ENCODE results near the gene DIP2A.
"Not testable (repeated sequence)": the region's sequence is repeated elsewhere in the genome, so short reads cannot be mapped to it uniquely, and the experiment has no call there.

The DIP2A gene

DNA sequence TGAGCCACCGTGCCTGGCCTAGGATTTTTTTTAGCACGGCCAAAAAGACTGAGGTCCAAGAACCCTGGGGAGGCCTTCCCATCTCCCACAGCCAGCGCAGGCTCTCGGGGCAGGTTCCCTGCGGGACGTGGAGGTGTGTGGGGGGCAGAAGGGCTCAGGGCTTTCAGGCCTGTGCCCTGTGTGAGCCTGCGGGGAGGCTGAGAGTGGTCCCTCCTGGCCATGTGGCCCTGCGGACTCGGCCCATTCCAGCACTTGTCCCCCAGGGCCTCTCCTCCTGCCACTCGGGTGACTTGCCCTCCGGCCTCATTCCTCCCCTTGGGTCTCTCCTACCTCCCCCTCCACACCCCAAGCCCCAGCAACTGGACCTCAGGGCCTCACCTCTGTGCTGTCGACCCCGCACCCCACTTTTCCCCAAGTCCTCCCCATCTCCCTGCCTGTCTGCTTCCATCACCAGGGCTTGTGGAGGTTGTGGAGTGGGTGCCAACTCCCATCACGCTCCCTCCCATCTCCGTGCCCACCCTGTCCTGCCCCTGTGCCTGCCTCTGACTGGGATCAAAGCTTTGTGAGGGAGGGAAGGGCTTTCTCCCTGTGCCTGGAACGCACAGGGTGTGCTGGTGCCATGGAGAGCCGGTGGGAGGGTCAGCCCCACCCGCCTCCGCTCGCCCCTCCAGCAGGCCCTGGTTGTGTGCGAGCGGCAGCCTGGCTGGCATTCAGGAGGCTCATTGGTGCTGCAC lies 32.2 kb upstream of the DIP2A start:
- no peak overlapping the region for H3K4me3 ChIP-seq (ENCODE audit: extremely low read depth, insufficient read depth, low read length, poor library complexity, severe bottlenecking)
- H3K9me3 ChIP-seq (ENCODE audit: control insufficient read depth, low read length): no peaks in the 10 kb centered on the region
- H3K36me3 ChIP-seq (ENCODE audit: control insufficient read depth, insufficient read depth, low read length): peaks cover 61% of the 10 kb centered on the region
- 94 to 98% methylated on average over 8 to 12 of the region's 22 CpGs for WGBS, 2 experiments (ENCODE audit: insufficient coverage in 2 of 2)
- H3K27ac ChIP-seq (ENCODE audit: low read depth, low read length, severe bottlenecking): no peak overlapping the region
- no peaks in the 10 kb centered on the region for H3K4me1 ChIP-seq (ENCODE audit: control insufficient read depth, insufficient read depth, low read length, poor library complexity, severe bottlenecking)

DNA sequence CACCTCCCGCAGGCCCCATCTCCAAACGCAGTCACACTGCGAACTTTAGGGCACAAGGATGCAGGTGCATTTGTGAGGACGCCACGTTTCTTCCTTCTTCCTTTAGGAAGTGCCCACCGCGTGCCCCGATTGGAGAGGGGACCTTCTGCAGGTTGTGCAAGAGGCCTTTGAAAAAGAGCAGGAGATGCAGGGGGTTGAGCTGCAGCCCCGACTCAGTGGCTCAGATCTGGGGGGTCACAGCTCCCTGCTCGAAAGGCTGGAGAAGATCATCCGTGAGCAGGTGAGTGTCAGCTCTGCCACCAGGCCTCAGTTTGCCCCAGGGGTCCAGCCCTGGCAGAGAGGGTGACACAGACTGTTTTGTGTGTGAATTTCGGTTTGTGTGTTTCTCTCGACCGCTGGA lies 31.2 kb upstream of the DIP2A start:
- no peak overlapping the region for H3K4me3 ChIP-seq (ENCODE audit: extremely low read depth, insufficient read depth, low read length, poor library complexity, severe bottlenecking)
- H3K36me3 ChIP-seq (ENCODE audit: control insufficient read depth, insufficient read depth, low read length): peaks cover 61% of the 10 kb centered on the region
- no peaks in the 10 kb centered on the region for H3K9me3 ChIP-seq (ENCODE audit: control insufficient read depth, low read length)
- H3K4me1 ChIP-seq (ENCODE audit: control insufficient read depth, insufficient read depth, low read length, poor library complexity, severe bottlenecking): no peaks in the 10 kb centered on the region
- no peak overlapping the region for H3K27ac ChIP-seq (ENCODE audit: low read depth, low read length, severe bottlenecking)
- 92 to 96% methylated on average over 11 to 12 of the region's 14 CpGs for WGBS, 2 experiments (ENCODE audit: insufficient coverage in 2 of 2)

DNA sequence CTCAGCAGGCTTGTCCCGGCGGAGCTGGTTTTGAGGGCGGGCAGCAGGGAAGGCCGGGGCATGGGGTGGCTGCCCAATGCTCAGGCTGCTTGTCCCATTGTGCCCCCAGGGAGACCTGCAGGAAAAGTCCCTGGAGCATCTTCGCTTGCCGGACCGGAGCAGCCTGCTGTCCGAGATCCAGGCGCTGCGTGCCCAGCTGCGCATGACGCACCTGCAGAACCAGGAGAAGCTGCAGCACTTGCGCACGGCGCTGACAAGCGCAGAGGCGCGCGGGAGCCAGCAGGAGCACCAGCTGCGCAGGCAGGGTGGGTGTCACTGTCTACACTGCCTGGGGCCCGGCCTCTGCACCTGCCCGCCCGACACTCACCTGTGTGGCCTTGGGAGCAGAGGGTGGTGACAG lies 30.4 kb upstream of the DIP2A start:
- H3K4me3 ChIP-seq (ENCODE audit: extremely low read depth, insufficient read depth, low read length, poor library complexity, severe bottlenecking): no peak overlapping the region
- no peaks in the 10 kb centered on the region for H3K4me1 ChIP-seq (ENCODE audit: control insufficient read depth, insufficient read depth, low read length, poor library complexity, severe bottlenecking)
- WGBS, 2 experiments (ENCODE audit: insufficient coverage in 2 of 2): 93 to 97% methylated on average over 20 to 22 of the region's 23 CpGs
- H3K9me3 ChIP-seq (ENCODE audit: control insufficient read depth, low read length): no peaks in the 10 kb centered on the region
- H3K27ac ChIP-seq (ENCODE audit: low read depth, low read length, severe bottlenecking): no peak overlapping the region
- peaks cover 63% of the 10 kb centered on the region for H3K36me3 ChIP-seq (ENCODE audit: control insufficient read depth, insufficient read depth, low read length)

DNA sequence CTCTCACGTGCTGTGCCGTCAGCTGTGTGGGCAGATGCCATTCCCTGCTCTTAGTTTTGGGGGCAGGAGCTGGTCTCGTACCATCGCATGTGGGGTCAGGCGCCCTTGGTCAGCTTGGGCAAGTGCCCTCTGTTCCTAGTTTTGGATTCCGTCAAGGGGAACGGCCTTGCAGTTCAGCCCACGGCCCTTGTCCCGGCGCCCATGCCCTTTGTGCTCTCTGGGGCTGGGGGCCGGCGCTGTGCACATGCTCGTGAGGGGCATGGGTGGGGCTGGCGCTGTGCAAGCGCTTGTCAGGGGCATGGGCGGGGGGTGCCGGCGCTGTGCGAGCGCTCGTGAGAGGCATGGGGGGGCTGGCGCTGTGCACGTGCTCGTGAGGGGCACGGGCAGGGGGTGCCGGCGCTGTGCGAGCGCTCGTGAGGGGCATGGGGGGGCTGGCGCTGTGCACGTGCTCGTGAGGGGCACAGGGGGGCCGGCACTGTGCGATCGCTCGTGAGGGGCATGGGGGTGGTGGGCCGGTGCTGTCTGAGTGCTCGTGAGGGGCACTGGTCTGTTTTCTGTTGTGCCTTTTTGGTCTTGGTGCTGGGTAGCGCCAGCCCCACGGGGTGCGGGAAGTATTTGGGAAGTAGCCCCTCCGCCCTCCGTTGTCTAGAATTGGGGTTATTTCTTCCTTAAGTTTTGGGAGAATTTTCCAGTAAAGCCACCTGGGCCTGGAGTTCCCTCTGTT lies 29.5 kb upstream of the DIP2A start:
- no peak overlapping the region for H3K27ac ChIP-seq (ENCODE audit: low read depth, low read length, severe bottlenecking)
- H3K4me3 ChIP-seq (ENCODE audit: extremely low read depth, insufficient read depth, low read length, poor library complexity, severe bottlenecking): no peak overlapping the region
- 96% methylated on average over 23 to 28 of the region's 44 CpGs for WGBS, 2 experiments (ENCODE audit: insufficient coverage in 2 of 2)
- H3K36me3 ChIP-seq (ENCODE audit: control insufficient read depth, insufficient read depth, low read length): peaks cover 72% of the 10 kb centered on the region
- H3K4me1 ChIP-seq (ENCODE audit: control insufficient read depth, insufficient read depth, low read length, poor library complexity, severe bottlenecking): no peaks in the 10 kb centered on the region
- no peaks in the 10 kb centered on the region for H3K9me3 ChIP-seq (ENCODE audit: control insufficient read depth, low read length)

DNA sequence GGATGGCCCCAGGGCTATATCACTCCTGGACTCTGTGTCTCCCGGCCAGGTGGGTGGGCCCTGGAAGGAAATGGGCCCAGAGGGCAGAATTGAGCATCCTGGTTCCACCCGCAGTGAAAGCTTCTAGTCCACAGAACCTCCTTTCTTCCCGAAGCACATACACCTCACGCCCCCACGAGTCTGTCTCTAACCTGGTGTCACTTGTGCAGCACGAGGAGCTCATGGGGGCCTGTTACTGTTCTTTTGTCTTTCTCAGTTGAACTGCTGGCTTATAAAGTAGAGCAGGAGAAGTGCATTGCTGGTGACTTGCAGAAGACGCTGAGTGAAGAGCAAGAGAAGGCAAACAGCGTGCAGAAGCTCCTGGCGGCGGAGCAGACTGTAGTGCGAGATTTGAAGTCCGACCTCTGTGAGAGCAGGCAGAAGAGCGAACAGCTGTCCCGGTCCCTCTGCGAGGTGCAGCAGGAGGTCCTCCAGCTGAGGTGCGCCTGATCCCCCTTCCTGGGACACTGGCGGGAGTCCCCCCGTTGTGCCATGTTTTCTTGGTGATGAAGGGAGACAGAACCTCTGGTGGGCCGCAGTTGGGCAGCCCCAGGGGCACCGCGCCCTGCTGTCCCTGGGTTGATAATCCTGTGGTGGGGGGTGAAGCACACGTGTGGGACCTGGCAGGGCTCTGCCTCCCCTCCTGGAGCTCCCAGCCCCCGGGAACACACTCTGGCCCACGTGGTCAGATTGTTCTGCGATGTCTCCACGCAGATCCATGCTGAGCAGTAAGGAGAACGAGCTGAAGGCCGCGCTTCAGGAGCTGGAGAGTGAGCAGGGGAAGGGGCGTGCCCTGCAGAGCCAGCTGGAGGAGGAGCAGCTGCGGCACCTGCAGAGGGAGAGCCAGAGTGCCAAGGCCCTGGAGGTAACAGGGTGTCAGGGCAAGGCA lies 28.7 kb upstream of the DIP2A start:
- peaks cover 78% of the 10 kb centered on the region for H3K36me3 ChIP-seq (ENCODE audit: control insufficient read depth, insufficient read depth, low read length)
- H3K9me3 ChIP-seq (ENCODE audit: control insufficient read depth, low read length): no peaks in the 10 kb centered on the region
- no peaks in the 10 kb centered on the region for H3K4me1 ChIP-seq (ENCODE audit: control insufficient read depth, insufficient read depth, low read length, poor library complexity, severe bottlenecking)
- no peak overlapping the region for H3K4me3 ChIP-seq (ENCODE audit: extremely low read depth, insufficient read depth, low read length, poor library complexity, severe bottlenecking)
- H3K27ac ChIP-seq (ENCODE audit: low read depth, low read length, severe bottlenecking): no peak overlapping the region
- 92 to 93% methylated on average over 26 to 30 of the region's 31 CpGs for WGBS, 2 experiments (ENCODE audit: insufficient coverage in 2 of 2)

DNA sequence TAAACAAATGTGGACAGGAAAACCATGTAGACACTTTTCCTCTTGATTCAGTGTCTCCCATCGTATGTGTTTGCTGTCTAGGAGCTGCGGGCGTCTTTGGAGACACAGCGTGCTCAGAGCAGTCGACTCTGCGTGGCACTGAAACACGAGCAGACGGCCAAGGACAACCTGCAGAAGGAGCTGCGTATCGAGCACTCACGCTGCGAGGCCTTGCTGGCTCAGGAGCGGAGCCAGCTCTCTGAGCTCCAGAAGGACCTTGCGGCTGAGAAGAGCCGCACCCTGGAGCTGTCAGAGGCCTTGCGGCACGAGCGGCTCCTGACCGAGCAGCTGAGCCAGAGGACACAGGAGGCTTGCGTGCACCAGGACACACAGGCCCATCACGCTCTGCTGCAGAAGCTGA lies 27.2 kb upstream of the DIP2A start:
- peaks cover 78% of the 10 kb centered on the region for H3K36me3 ChIP-seq (ENCODE audit: control insufficient read depth, insufficient read depth, low read length)

DNA sequence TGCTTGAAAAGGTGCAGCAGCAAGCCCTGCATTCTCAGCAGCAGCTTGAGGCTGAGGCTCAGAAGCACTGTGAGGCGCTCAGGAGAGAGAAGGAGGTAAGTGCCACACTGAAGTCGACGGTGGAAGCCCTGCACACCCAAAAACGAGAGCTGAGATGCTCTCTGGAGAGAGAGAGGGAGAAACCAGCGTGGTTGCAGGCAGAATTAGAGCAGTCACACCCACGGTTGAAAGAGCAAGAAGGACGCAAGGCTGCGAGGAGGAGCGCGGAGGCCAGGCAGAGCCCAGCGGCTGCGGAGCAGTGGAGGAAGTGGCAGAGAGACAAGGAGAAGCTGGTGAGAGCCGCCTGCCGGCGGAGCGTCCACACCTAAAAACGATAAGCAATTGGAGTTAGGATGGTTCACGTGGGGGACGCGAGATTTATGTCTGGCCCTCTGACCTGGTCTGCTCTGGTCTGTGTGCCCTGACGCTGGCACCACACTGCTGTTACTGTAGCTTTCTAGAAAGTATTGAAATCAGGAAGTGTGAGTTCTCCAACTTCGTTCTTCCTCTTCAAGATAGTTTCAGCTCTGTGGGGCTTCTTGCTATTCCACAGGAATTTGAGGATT lies 26.7 kb upstream of the DIP2A start:
- 94 to 96% methylated on average over 20 to 21 of the region's 22 CpGs for WGBS, 2 experiments (ENCODE audit: insufficient coverage in 2 of 2)
- Histone ChIP-seq H3K9me3 (ENCODE audit: control insufficient read depth, low read length) (no peaks in the 10 kb centered on the region), H3K27ac (ENCODE audit: low read depth, low read length, severe bottlenecking) (no peak overlapping the region), H3K4me3 (ENCODE audit: extremely low read depth, insufficient read depth, low read length, poor library complexity, severe bottlenecking) (no peak overlapping the region), H3K36me3 (ENCODE audit: control insufficient read depth, insufficient read depth, low read length) (peaks cover 78% of the 10 kb centered on the region), H3K4me1 (ENCODE audit: control insufficient read depth, insufficient read depth, low read length, poor library complexity, severe bottlenecking) (no peaks in the 10 kb centered on the region)

More for the DNA sequence above, 27.2 kb upstream of the DIP2A start:
- H3K27ac ChIP-seq (ENCODE audit: low read depth, low read length, severe bottlenecking): no peak overlapping the region
- H3K4me3 ChIP-seq (ENCODE audit: extremely low read depth, insufficient read depth, low read length, poor library complexity, severe bottlenecking): no peak overlapping the region
- no peaks in the 10 kb centered on the region for H3K4me1 ChIP-seq (ENCODE audit: control insufficient read depth, insufficient read depth, low read length, poor library complexity, severe bottlenecking)
- no peaks in the 10 kb centered on the region for H3K9me3 ChIP-seq (ENCODE audit: control insufficient read depth, low read length)
- WGBS, 2 experiments (ENCODE audit: insufficient coverage in 2 of 2): 96 to 98% methylated on average over 20 to 21 of the region's 21 CpGs

DNA sequence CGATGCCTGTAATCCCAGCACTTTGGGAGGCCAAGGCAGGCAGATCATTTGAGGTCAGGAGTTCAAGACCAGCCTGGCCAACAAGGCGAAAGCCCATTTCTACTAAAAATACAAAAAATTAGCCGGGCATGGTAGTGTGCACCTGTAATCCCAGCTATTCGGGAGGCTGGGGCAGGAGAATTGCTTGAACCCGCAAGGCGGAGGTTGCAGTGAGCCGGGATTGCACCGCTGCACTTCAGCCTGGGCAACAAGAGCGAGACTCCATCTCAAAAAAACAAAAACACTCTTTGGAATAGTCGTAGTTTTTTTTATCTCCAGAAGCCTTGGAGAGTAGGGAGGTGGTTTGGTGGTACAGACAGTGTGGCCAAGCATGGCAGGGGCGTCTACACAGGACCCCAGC lies 25.6 kb upstream of the DIP2A start:
- H3K9me3 ChIP-seq (ENCODE audit: control insufficient read depth, low read length); H3K4me1 ChIP-seq (ENCODE audit: control insufficient read depth, insufficient read depth, low read length, poor library complexity, severe bottlenecking); H3K27ac ChIP-seq (ENCODE audit: low read depth, low read length, severe bottlenecking); H3K4me3 ChIP-seq (ENCODE audit: extremely low read depth, insufficient read depth, low read length, poor library complexity, severe bottlenecking): not testable (repeated sequence)
- 96 to 98% methylated on average over 8 of the region's 11 CpGs for WGBS, 2 experiments (ENCODE audit: insufficient coverage in 2 of 2)
- peaks cover 79% of the 10 kb centered on the region for H3K36me3 ChIP-seq (ENCODE audit: control insufficient read depth, insufficient read depth, low read length)

DNA sequence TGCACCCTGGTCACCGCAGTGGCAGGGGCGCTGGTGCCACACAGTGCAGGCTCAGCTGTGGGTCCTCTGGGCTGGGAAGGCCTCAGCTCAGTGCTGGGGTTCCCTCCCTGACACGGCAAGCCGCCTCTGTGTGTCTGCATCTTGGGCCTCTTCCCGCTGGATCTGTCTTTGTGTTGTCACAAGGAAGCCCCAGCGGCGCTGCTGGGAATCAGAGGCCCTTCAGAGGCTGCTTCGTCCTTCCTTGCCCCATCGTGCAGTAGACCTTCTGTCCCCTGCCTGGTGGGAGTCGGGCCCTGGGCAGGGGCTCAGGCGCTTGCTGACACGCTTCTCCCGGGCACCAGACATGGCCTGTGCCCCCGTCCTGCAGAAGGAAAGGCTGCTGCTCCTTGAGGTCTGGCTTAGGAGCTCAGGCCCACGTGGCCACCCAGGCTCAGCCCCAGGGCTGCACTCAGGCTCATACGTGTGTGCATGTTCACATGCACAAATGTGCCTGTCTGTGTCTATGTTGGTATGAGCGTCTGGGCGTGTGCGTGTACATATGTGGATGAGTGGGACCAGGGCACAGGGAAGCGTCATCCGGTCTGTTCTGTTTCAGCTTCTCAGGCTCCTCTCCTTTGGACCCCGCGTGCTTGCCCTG lies 24.3 kb upstream of the DIP2A start:
- no peaks in the 10 kb centered on the region for H3K4me1 ChIP-seq (ENCODE audit: control insufficient read depth, insufficient read depth, low read length, poor library complexity, severe bottlenecking)
- peaks cover 80% of the 10 kb centered on the region for H3K36me3 ChIP-seq (ENCODE audit: control insufficient read depth, insufficient read depth, low read length)
- H3K4me3 ChIP-seq (ENCODE audit: extremely low read depth, insufficient read depth, low read length, poor library complexity, severe bottlenecking): no peak overlapping the region
- H3K27ac ChIP-seq (ENCODE audit: low read depth, low read length, severe bottlenecking): no peak overlapping the region
- WGBS, 2 experiments (ENCODE audit: insufficient coverage in 2 of 2): 96% methylated on average over 23 of the region's 23 CpGs
- H3K9me3 ChIP-seq (ENCODE audit: control insufficient read depth, low read length): no peaks in the 10 kb centered on the region

DNA sequence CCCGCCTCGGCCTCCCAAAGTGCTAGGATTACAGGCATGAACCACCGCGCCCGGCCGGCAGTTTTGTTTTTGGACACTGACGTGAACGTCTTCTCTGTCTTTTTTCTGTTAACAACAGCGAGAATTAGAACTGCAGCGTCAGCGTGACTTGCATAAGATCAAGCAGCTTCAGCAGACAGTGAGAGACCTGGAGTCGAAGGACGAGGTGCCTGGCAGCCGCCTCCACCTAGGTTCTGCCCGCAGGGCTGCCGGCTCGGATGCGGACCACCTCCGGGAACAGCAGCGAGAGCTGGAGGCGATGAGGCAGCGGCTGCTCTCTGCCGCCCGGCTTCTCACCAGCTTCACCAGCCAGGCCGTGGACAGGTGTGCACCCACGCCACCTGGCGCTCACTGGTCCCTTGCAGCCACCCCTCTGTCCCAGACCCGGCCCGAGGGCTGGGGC lies 22.9 kb upstream of the DIP2A start:
- Histone ChIP-seq H3K9me3 (ENCODE audit: control insufficient read depth, low read length) (no peaks in the 10 kb centered on the region), H3K36me3 (ENCODE audit: control insufficient read depth, insufficient read depth, low read length) (peaks cover 86% of the 10 kb centered on the region), H3K4me3 (ENCODE audit: extremely low read depth, insufficient read depth, low read length, poor library complexity, severe bottlenecking) (no peak overlapping the region), H3K27ac (ENCODE audit: low read depth, low read length, severe bottlenecking) (no peak overlapping the region), H3K4me1 (ENCODE audit: control insufficient read depth, insufficient read depth, low read length, poor library complexity, severe bottlenecking) (no peaks in the 10 kb centered on the region)
- 95 to 97% methylated on average over 29 of the region's 29 CpGs for WGBS, 2 experiments (ENCODE audit: insufficient coverage in 2 of 2)
